ENCODE measurements around the gene BPIFA3.

Gene BPIFA3

GRCh38 chr20:33263784-33264183 is 46.6 kb downstream of the BPIFA3 start:
- DNase-seq (ENCODE audit: low read depth): no peak

- no peak for DNase-seq (ENCODE audit: low read depth)
These were observed 50.5 kb downstream of the BPIFA3 start for GRCh38 chr20:33267701-33268100.

- DNase-seq (ENCODE audit: low read depth): no peak
These were observed 55.2 kb downstream of the BPIFA3 start for GRCh38 chr20:33272155-33272873.

DNA sequence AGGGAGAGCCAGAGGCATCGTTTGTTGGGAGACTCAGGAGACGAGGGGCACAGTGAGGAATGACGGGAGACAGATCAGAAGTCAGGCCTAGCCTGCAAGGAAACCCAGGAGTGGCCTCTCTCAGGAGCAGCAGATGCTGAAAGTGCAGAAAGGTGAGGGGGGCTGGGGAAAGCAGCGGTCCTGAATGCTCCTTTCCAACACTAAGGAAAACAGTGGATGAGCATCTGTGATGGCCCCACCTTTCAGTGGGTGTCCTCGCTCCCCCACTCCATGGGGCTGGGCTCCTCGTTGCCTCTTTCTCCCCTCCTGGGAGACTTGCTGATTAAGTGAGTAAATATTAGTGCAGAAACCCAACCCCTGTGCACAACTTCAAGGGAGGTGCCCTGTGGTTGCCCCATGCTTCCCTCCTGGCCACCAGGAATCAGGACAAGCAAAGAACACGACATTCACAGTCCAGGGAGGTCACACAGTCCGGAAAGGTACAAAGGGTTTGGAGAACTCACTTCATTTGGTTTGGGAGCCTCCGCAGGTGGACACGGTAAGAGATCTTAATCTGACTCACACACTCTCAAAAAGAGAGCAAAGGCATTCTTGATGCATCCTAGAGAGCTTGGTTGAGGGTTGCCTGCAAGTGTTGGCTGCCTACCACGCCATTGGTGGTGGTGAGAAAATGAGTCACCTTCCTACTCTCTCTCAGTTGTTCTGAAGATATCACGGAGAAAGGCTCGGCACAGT is 56.1 kb downstream of the BPIFA3 start:
- DNase-seq (ENCODE audit: low read depth): no peak

- DNase-seq (ENCODE audit: low read depth): no peak
These were observed 58.1 kb downstream of the BPIFA3 start for GRCh38 chr20:33275215-33275614.

- DNase-seq (ENCODE audit: low read depth): no peak
These were observed 58.7 kb downstream of the BPIFA3 start for GRCh38 chr20:33275871-33276270.

DNA sequence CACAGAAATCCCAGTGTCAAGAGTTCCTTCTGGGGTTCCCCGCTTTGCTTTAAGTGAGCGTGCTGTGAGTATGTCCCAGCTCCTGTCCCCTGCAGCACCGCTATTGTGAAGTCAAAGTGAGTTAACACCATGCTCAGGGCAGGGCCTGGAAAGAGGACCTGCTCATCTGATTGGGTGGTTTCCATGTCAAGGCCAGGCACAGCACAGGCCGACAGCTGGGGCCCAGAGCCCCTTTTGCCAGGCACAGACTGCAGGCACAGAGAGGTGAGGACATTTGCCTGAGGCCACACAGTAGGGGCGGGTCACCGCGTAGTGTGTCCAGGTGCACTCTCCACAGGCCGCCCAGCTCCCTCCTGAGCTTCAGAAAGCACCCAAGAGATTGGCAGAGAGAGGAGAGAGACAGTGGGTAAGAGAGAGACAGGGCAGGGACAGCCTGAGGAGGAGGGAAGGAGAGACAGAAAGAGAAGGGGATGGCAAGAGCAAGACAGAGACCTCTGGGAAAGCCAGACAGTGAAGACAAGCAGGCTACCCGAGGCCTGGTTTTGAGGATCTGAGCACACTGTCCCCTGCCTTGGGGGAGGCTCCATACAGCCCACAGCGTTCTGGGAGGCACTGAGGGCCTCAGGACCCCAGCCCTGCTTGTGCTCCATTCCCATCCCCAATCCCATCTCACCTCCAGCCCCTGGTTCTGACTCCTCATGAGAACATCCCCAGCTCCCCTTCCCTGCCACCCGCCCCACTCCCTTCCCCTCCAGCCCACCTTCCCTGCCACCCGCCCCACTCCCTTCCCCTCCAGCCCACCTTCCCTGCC is 59.4 kb downstream of the BPIFA3 start:
- no peak for DNase-seq (ENCODE audit: low read depth)
